GM18517 (cell line): ENCODE results near the gene SRF.

Source experiments
- ATAC-seq: cut with Tn5 transposase; IDR thresholded peaks from one replicate; pipeline ENCODE4 v1.9.1; 2021; ENCODE audit warnings: mild to moderate bottlenecking, moderate library complexity; ENCODE audit not compliant: unreplicated experiment

The SRF gene

GRCh38 chr6:43146709-43147688 lies 24.1 kb upstream of the SRF start:
- no peak for ATAC-seq

DNA sequence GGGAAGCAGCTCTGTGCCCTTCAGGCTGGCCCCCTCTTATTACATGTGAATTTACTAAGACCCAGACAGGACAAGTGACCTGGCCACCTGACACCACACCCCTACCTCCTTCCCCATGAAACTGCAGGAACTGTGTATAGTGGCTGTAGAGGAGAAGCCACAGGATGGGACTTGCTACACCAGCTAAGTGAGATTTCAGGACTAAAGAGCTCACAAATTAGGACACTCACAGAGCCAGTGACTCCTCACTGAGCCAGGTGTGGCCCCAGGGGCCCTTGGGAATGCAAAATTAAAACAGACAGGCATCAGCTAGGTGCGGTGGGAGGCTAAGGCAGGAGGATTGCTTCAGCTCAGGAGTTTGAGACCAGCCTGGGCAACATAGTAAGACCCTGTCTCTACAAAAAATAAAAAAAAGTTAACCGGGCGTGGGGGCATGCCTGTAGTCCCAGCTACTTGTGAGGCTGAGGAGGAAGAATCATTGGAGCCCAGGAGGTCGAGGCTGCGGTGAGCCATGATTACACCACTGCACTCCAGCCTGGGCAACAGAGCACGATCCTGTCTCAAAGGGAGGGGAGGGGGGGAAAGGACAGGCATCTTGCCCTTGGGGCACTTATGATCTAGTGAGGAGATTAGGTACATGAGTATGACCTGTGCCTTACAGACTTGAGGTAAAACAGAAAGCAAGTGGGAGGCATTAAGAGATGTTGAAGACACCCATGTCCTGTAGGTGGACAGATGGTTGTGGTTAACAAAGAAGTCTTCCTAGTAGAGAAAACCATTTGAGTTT lies 23.2 kb upstream of the SRF start:
- ATAC-seq = no peak

DNA sequence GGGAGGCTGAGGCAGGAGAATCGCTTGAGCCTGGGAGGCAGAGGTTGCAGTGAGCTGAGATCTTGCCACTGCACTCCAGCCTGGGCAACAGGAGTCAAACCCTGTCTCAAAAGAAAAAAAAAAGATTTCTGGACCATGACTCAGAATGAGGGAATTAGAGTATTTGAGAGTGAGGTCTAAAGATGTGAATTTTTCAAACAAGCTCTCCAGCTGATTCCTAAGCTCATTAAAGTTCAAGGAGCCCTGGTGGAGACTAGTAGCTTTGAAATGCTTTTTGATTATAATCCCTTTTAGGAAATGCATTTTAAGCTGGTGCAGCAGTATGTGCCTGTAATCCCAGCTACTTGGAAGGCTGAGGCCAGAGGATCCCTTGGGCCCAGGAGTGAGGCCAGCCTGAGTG lies 21.8 kb upstream of the SRF start:
- ATAC-seq = no peak

- no peak for ATAC-seq
Measured at GRCh38 chr6:43150051-43150751, 20.9 kb upstream of the SRF start.

DNA sequence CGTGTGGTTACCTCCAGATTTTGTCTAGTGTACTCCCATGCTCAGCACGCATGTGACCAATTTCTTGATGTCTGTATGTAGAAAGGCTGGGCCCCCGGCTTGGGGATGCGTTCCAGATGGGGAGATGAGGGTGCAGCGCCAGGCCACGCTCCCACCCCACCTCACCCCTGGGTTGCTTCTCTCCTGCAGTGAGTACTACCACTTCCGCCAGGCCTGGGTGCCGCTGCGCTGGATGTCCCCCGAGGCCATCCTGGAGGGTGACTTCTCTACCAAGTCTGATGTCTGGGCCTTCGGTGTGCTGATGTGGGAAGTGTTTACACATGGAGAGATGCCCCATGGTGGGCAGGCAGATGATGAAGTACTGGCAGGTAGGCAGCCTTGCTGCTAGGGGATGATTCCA lies 11.5 kb upstream of the SRF start:
- ATAC-seq = no peak

GRCh38 chr6:43163899-43164298 lies 7.2 kb upstream of the SRF start:
- no peak for ATAC-seq

- no peak for ATAC-seq
Measured at GRCh38 chr6:43170417-43170930, 595 bp upstream of the SRF start.

- peak; percentile 3 for ATAC-seq
Measured at GRCh38 chr6:43171707-43172103, 636 bp downstream of the SRF start.

DNA sequence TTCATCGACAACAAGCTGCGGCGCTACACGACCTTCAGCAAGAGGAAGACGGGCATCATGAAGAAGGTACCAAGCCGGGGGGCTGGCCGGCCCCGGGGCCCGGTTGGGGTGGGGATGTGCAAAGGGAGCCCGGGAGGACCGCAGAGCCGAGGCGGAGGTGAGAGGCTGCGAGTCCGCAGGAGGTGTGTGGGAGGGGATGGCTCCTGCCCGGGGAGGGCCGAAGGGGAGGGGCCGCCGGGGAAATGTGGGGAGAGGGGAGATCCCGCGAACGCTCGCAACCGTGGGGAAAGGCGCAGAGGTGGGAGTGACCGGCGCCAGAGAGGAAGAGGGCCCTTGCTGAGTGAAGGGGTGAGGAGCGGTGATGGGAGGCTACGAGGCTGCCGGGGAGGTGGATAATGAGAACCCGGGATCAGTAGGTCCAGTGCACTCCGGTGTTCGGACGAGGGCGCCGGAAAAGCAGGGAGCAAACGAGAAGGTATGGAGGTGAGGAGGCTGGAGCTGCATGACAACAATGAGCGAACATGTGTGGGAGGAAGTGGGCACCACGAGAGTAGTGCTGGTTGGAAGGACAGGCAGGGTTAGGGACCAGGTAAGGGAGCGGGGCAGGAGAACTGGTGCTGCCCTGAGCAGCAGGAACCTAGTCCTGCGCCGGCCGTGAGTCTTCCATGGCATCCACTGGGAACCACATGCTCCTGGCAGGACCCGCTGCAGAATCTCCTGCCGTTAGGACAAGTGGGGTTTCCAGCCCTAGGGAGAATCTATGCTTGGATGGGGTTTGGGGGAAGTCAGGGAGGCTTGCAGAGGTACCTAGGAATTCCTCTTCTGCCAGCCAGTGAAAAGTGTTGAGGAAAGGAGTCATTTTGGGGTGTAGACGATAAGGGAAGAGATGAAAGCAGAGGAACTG lies 1.3 kb downstream of the SRF start:
- no peak for ATAC-seq

- peak; percentile 1 for ATAC-seq
Measured at GRCh38 chr6:43173591-43174262, 2.7 kb downstream of the SRF start.

GRCh38 chr6:43174263-43175112 lies 3.4 kb downstream of the SRF start:
- peak; percentile 64 for ATAC-seq

GRCh38 chr6:43175676-43176422 lies 4.8 kb downstream of the SRF start:
- ATAC-seq = no peak

DNA sequence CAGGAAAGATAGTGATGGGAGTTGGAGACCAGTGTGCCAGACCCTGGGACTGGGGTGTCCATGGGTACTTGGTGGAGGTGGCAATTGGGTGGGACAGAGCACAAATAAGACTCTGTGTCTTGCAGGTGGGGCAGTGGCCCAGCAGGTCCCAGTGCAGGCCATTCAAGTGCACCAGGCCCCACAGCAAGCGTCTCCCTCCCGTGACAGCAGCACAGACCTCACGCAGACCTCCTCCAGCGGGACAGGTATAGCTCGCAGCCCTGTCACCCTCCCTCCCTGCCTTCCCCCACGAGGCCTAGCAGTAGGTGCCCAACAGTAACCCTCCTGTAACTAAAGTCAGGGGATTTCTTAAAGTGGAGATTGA lies 5.3 kb downstream of the SRF start:
- no peak for ATAC-seq

- no peak for ATAC-seq
Measured at GRCh38 chr6:43178150-43178549, 7.1 kb downstream of the SRF start.

- no peak for ATAC-seq
Measured at GRCh38 chr6:43178951-43179830, 8.1 kb downstream of the SRF start.

DNA sequence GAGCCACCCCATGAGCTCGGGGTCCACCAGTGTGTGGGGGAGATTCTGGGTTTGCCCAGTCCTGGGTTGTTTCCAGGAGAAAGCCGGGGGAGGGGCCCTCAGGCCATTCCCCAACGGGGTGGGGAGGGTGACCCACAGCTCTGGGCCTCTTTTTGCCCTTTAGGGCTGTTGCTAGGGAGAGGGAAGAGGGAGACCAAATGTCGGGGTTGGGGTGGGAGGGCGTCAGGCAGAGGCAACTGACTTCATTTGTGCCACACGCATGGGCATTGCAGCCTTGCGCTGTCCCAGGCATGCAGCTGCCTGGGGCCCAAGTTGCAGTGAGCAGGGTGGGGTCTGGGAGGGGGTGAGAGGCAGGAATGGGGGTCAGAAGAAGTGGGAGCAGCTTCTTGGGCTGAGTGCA lies 9.0 kb downstream of the SRF start:
- ATAC-seq = no peak

- no peak for ATAC-seq
Measured at GRCh38 chr6:43180985-43181384, 9.9 kb downstream of the SRF start.
